SHP77 (cell line): Measurements from ENCODE around the gene PTPRF.

Experiments
- DNase-seq, 2 experiments: peaks; one replicate each; lab custom pipeline; 2025; lab: John Stamatoyannopoulos, UW

Gene PTPRF

GRCh38 chr1:43552059-43552742, 21.5 kb downstream of the PTPRF start:
- no peak for DNase-seq

GRCh38 chr1:43552813-43553212, 22.1 kb downstream of the PTPRF start:
- DNase-seq, result no peak

- peak in 1 of 2 experiments; percentile 42 for DNase-seq
Observed at GRCh38 chr1:43554444-43554992, 23.8 kb downstream of the PTPRF start.

- DNase-seq, result no peak
Observed at GRCh38 chr1:43556782-43557181, 26.1 kb downstream of the PTPRF start.

GRCh38 chr1:43557744-43558245, 27.1 kb downstream of the PTPRF start:
- DNase-seq, result no peak

- DNase-seq, result no peak
Observed at GRCh38 chr1:43558346-43558841, 27.7 kb downstream of the PTPRF start.

GRCh38 chr1:43559714-43560113, 29.0 kb downstream of the PTPRF start:
- no peak for DNase-seq

GRCh38 chr1:43560286-43560685, 29.6 kb downstream of the PTPRF start:
- no peak for DNase-seq

GRCh38 chr1:43563876-43564539, 33.3 kb downstream of the PTPRF start:
- DNase-seq, result no peak

GRCh38 chr1:43564551-43565348, 34.1 kb downstream of the PTPRF start:
- DNase-seq, result no peak

- DNase-seq, result no peak
Observed at GRCh38 chr1:43565600-43566360, 35.1 kb downstream of the PTPRF start.

GRCh38 chr1:43566382-43567044, 35.8 kb downstream of the PTPRF start:
- no peak for DNase-seq

GRCh38 chr1:43569175-43569574, 38.5 kb downstream of the PTPRF start:
- DNase-seq, result no peak

- DNase-seq, result no peak
Observed at GRCh38 chr1:43570277-43570676, 39.6 kb downstream of the PTPRF start.

- DNase-seq, result no peak
Observed at GRCh38 chr1:43570715-43571114, 40.0 kb downstream of the PTPRF start.

- DNase-seq, result no peak
Observed at GRCh38 chr1:43572084-43572483, 41.4 kb downstream of the PTPRF start.

GRCh38 chr1:43572538-43572937, 41.9 kb downstream of the PTPRF start:
- DNase-seq, result no peak

- DNase-seq, result no peak
Observed at GRCh38 chr1:43573066-43573800, 42.5 kb downstream of the PTPRF start.

GRCh38 chr1:43576521-43576920, 45.8 kb downstream of the PTPRF start:
- DNase-seq, result no peak
